ENCODE measurements around the gene ZNF560. TPM values are rescaled to one million over a fixed set of nuclear protein-coding genes. Genes with fewer than 3 reads are reported as not detected.

The ZNF560 gene
- total RNA-seq, 4 donors from 2014 or later, result 0.13 TPM; not detected in 3

- intact Hi-C loops (cut with DNase I), result no loop called here
- H3K27me3 ChIP-seq, result no peaks in the 10 kb centered on the region
- DNase-seq, result no peak
- H3K9me3 ChIP-seq, result no peaks in the 10 kb centered on the region
- no peak overlapping the region for H3K27ac ChIP-seq
- no peaks in the 10 kb centered on the region for H3K4me1 ChIP-seq
- no peak for TF ChIP-seq CTCF (IDR thresholded peaks at IDR 0.05)
- WGBS, 2 donors, result 73 to 84% methylated on average over 6 of the region's 6 CpGs
- H3K36me3 ChIP-seq, result peaks cover 17 to 34% of the 10 kb centered on the region in 2 donors
- no peak overlapping the region for H3K4me3 ChIP-seq (replicated peaks in 1 of 3)
Measured at GRCh38 chr19:9427941-9428340, 70.5 kb downstream of the ZNF560 start.

Other genes with a start within 250 kb of the ZNF560 start
- gene OR7E24, start 247.7 kb downstream of the ZNF560 start, total RNA-seq, result not detected
- gene ZNF699, start 188.8 kb downstream of the ZNF560 start, total RNA-seq, result 10 to 100 TPM; 11.6 to 17.4 (median 13.8) TPM
- 10 to 100 TPM; 20.6 to 55.8 (median 29.1) TPM for gene ZNF559, start 174.4 kb downstream of the ZNF560 start, total RNA-seq
- 1 to 10 TPM in 3 of 4 donors, under 1 TPM in 1; 0.68 to 5.2 (median 4.4) TPM for gene ZNF177, start 135.6 kb downstream of the ZNF560 start, total RNA-seq
- 10 to 100 TPM; 29.6 to 42.2 (median 34.8) TPM for gene ZNF266, start 63.0 kb downstream of the ZNF560 start, total RNA-seq
- 10 to 100 TPM; 14.0 to 25.6 (median 15.1) TPM for gene ZNF426, start 40.0 kb upstream of the ZNF560 start, total RNA-seq
- gene ZNF121, start 85.9 kb upstream of the ZNF560 start, total RNA-seq, result 10 to 100 TPM; 30.0 to 50.1 (median 37.9) TPM
- 10 to 100 TPM; 35.3 to 40.7 (median 39.3) TPM for gene ZNF561, start 122.6 kb upstream of the ZNF560 start, total RNA-seq
- 10 to 100 TPM; 27.6 to 38.7 (median 29.8) TPM for gene ZNF562, start 176.5 kb upstream of the ZNF560 start, total RNA-seq

Data from thyroid gland (tissue), 4 donors.